IPS-20b (cell line): ENCODE results near the gene NPAS3.

ENCODE experiments used
- H3K27ac ChIP-seq: one replicate; pipeline ENCODE4 v1.5.1; 2013; ENCODE audit warnings: low read length
- H3K27me3 ChIP-seq: 2 replicates; pipeline ENCODE4 v1.6.1; 2013; ENCODE audit warnings: mild to moderate bottlenecking, low read length, inconsistent platforms; ENCODE audit not compliant: insufficient read depth
- H3K36me3 ChIP-seq: 2 replicates; pipeline ENCODE4 v1.6.1; 2013; ENCODE audit warnings: low read depth, mild to moderate bottlenecking, inconsistent platforms, low read length, moderate library complexity; ENCODE audit not compliant: insufficient read depth
- H3K4me1 ChIP-seq: 2 replicates; pipeline ENCODE4 v1.6.1; 2013; ENCODE audit warnings: mild to moderate bottlenecking, control low read depth, inconsistent platforms, low read length, moderate library complexity; ENCODE audit not compliant: insufficient read depth
- H3K4me3 ChIP-seq: 2 replicates; pipeline ENCODE4 v1.5.1; 2013; ENCODE audit warnings: mild to moderate bottlenecking, low read length, inconsistent platforms
- H3K9ac ChIP-seq: 2 replicates; pipeline ENCODE4 v1.6.1; 2013; ENCODE audit warnings: low read depth, mild to moderate bottlenecking, inconsistent platforms, low read length, moderate library complexity
- H3K9me3 ChIP-seq: 2 replicates; pipeline ENCODE4 v1.6.1; 2013; ENCODE audit warnings: mild to moderate bottlenecking, low read depth, low read length, inconsistent platforms; ENCODE audit not compliant: insufficient read depth

Gene NPAS3

DNA sequence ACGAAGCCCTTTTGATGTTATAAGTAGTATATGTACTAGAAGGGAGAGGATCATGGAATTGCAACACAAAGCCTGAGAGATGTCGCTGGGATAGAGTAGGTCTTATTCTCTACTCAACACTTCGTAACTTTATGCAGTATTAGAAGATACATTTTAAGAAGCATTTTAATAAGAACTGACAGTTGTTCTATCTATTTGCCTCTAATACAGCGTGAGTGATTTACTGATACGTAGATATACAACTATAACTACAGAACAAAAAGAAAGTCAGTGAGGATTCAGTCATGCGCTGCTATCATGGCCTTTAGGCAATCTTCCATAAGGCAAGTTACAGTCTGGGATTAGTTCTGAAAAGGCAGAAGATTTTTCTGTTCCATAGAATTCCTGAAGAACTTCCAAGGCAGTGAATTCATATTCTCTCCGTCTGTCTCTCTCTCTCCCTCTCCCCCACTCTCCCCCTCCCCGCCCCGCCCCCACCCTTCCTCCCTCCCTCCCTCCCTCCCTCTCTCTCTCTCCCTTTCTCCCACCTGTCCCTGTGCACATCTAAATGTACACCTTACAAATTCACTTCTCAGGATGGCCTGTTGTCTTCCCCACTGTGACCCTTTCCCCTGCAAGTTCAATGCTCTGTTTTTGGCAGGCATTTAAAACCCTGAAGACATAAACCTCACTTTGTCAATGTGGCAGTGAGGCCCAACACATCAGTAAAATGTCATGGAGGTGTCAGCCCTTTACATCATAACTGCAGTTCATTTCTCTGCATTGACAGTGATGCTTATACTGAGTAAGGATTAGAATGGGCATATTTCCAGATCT, 541.6 kb downstream of the NPAS3 start:
- Histone ChIP-seq H3K4me3 (no peak overlapping the region), H3K4me1 (peaks cover 37% of the 10 kb centered on the region), H3K27me3 (no peaks in the 10 kb centered on the region), H3K36me3 (no peaks in the 10 kb centered on the region), H3K9me3 (no peaks in the 10 kb centered on the region), H3K9ac (no peak overlapping the region), H3K27ac (no peak overlapping the region)

DNA sequence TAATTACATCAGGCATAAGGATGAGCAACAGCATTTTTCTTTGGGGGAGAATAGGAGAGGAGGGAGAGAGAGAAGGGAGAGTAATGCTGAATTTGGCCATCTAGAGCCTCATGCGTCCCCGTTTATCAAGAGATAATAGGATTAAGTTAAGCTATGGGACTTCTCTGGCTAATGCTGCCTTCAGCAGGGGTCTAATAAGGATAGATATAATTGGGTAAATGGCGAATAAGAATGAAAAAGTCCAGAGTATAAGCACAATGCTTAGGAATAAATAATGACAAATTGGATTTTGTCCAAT, 542.2 kb downstream of the NPAS3 start:
- H3K9ac ChIP-seq, result no peak overlapping the region
- H3K36me3 ChIP-seq, result no peaks in the 10 kb centered on the region
- no peak overlapping the region for H3K4me3 ChIP-seq
- H3K9me3 ChIP-seq, result no peaks in the 10 kb centered on the region
- peaks cover 34% of the 10 kb centered on the region for H3K4me1 ChIP-seq
- H3K27ac ChIP-seq, result no peak overlapping the region
- no peaks in the 10 kb centered on the region for H3K27me3 ChIP-seq

DNA sequence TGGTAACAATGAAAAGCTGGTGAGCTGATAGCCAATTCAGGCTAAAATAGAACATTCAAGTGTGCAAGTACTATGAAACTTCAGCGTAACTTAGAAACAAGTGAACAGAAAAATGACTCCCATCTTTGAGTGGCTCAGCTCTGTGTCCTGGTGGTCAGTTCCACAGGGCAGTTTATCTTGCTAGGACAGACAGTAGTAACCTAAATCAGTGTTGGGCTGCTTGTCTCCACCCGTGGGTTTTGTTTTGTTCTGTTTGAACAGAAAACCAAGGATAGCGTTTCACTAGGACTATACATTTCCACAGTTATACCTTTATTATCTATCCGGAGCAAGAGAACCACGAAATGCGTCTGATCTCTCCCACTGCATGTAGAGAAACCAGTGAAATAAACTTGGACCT, 544.4 kb downstream of the NPAS3 start:
- Histone ChIP-seq H3K9me3 (no peaks in the 10 kb centered on the region), H3K4me1 (peaks cover 25% of the 10 kb centered on the region), H3K9ac (no peak overlapping the region), H3K27ac (no peak overlapping the region), H3K4me3 (no peak overlapping the region), H3K27me3 (no peaks in the 10 kb centered on the region), H3K36me3 (no peaks in the 10 kb centered on the region)

DNA sequence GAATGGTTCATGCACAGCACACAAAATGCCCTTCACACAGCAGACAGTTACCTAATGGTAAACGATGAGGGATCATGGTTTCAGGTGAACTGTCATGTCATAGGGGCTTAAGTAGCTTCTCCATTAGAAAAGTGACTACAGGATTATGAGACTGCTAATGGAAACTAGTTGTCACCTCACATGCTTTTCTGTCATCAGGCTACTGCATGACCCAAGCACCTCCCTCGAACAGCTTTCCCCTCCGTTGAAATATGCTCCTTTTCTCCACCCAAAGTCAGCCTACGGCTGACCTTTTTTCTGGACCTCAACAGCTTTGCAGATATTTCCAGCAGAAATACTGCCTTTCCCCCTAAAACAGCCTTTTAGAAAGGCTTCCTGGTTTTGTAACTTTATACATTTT, 544.9 kb downstream of the NPAS3 start:
- Histone ChIP-seq H3K9me3 (no peaks in the 10 kb centered on the region), H3K36me3 (no peaks in the 10 kb centered on the region), H3K4me1 (peaks cover 20% of the 10 kb centered on the region), H3K27me3 (no peaks in the 10 kb centered on the region), H3K27ac (no peak overlapping the region), H3K4me3 (no peak overlapping the region), H3K9ac (no peak overlapping the region)

DNA sequence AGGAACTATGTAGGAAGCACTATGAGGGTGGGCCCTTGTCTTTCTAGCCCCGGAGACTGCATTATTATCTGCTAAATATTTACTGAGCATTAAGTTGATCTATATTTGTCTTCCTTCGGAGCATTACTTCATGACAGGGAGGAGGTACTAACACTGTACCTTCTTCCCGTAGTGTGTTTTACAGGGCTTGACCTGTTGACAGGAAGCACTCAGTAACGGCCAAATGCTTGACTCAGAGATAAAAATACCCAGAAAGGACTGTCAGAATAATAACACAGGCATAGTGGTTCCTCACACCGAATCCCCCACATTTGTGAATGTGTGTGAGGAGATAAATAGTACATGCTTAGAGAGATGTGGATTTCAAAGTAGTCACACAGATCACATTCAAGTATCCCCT, 545.6 kb downstream of the NPAS3 start:
- Histone ChIP-seq H3K4me3 (no peak overlapping the region), H3K27me3 (no peaks in the 10 kb centered on the region), H3K36me3 (no peaks in the 10 kb centered on the region), H3K4me1 (peaks cover 13% of the 10 kb centered on the region), H3K27ac (no peak overlapping the region), H3K9ac (no peak overlapping the region), H3K9me3 (no peaks in the 10 kb centered on the region)

DNA sequence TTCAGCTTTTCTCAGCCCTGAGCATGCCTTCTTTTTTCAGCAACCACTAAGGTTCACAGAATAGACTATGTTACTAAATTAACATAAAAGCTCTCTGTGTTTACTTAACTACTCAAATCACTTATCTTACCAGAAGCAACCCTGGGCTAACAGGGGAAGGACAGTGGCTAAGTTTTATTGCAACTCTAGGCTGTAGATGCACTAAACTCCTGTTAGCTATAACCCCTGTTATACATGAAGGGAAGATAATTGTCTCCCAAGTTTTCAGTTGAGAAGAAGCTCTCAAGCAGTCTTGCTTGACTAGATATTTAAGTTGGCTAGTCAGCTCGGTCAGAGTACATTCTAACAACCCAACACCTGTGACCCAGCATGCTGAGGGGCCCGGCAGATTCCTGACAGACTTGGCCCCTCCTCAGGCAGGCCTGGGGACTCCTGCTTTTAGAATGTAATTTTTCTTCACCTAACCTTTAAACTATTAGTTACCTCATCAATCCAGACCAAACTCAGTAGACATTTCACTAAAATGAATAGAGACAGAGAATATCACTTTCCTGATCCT, 547.7 kb downstream of the NPAS3 start:
- Histone ChIP-seq H3K9ac (no peak overlapping the region), H3K9me3 (no peaks in the 10 kb centered on the region), H3K4me3 (no peak overlapping the region), H3K27ac (no peak overlapping the region), H3K36me3 (no peaks in the 10 kb centered on the region), H3K27me3 (no peaks in the 10 kb centered on the region), H3K4me1 (peaks cover 9% of the 10 kb centered on the region; the same call in 1 of the 2 replicates)

DNA sequence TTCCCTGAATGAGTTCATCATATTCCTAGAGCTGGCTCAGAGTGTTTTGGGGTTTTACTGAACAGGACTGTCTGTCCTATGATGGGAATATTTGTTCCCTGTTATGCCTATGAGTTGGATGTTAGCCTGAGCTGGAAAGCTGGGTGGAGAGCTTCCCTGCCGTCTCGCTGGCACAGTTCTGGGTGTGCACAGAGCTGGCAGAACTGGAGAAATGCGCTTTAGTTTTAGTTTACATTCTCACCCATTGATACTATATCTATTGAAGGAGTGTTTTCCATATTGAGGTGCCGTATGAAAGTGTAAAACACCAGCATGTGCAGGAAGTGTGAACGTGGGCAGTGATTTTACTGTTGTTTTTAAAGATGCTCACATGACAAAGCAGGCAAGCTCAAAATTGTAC, 549.9 kb downstream of the NPAS3 start:
- Histone ChIP-seq H3K4me3 (no peak overlapping the region), H3K27me3 (no peaks in the 10 kb centered on the region), H3K4me1 (peaks cover 16% of the 10 kb centered on the region; the same call in 1 of the 2 replicates), H3K36me3 (no peaks in the 10 kb centered on the region), H3K27ac (no peak overlapping the region), H3K9ac (no peak overlapping the region), H3K9me3 (no peaks in the 10 kb centered on the region)

DNA sequence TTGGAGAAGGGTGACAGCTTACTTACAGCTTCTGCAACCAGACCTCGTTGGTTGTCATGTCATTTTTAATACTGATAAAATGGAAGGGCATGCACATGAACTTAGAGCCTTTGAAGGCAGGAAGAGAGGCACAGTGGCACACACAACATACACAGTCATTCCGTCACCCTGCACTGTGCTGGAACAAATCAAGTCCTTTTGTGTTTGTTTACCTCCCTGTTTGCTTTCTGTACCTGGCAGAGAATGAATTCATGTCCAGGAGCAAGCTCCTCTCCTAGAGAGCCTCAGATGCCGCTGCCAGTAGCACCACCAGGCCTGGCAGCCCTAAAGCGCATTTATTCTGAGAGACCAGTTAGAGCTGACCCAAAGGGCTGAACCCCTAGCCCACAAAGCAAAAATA, 551.9 kb downstream of the NPAS3 start:
- Histone ChIP-seq H3K36me3 (no peaks in the 10 kb centered on the region), H3K27ac (no peak overlapping the region), H3K9ac (no peak overlapping the region), H3K27me3 (no peaks in the 10 kb centered on the region), H3K9me3 (no peaks in the 10 kb centered on the region), H3K4me1 (peaks cover 16% of the 10 kb centered on the region; the same call in 1 of the 2 replicates), H3K4me3 (no peak overlapping the region)

DNA sequence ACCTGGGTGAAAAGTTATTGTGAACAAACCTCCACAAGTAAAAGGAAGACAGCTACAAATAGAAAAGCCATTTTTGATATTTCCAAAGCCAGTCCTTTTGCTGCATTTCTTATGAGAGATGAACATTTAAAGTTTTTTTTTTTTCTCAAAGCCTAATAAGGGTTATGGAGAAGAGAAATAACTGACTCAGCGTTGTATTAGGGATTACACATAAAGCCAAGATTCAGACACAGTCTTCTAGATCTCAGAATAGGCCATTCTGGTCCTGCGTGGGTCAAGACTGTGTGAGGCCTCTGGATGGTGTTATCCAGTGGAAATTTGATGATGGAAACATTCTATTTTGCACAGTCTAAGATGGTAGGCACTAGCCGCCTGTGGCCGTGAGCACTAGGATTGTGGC, 552.4 kb downstream of the NPAS3 start:
- Histone ChIP-seq H3K36me3 (no peaks in the 10 kb centered on the region), H3K27me3 (no peaks in the 10 kb centered on the region), H3K27ac (no peak overlapping the region), H3K9me3 (no peaks in the 10 kb centered on the region), H3K4me3 (no peak overlapping the region), H3K9ac (no peak overlapping the region), H3K4me1 (peaks cover 13% of the 10 kb centered on the region; the same call in 1 of the 2 replicates)

DNA sequence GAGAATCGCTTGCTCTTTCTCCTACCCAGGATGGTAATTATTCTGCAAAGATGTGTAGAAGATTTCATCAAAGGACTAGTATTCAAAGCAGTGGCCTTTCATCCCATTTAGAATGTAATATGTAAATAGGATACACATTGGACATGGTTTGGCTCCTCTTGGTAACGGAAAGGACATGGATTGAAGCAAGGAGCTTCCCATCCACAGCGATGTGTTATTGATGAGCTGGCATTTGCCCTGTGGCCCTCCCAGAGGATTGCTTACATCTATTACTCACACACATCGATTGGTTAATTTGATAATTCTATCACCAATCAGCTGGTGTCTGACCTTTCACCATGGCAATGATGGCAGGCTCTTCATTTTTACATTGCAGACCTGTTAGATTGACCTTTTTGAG, 553.8 kb downstream of the NPAS3 start:
- H3K9ac ChIP-seq, result no peak overlapping the region
- peaks cover 10% of the 10 kb centered on the region; the same call in 1 of the 2 replicates for H3K4me1 ChIP-seq
- no peak overlapping the region for H3K27ac ChIP-seq
- H3K4me3 ChIP-seq, result no peak overlapping the region
- no peaks in the 10 kb centered on the region for H3K27me3 ChIP-seq
- H3K9me3 ChIP-seq, result no peaks in the 10 kb centered on the region
- H3K36me3 ChIP-seq, result no peaks in the 10 kb centered on the region

DNA sequence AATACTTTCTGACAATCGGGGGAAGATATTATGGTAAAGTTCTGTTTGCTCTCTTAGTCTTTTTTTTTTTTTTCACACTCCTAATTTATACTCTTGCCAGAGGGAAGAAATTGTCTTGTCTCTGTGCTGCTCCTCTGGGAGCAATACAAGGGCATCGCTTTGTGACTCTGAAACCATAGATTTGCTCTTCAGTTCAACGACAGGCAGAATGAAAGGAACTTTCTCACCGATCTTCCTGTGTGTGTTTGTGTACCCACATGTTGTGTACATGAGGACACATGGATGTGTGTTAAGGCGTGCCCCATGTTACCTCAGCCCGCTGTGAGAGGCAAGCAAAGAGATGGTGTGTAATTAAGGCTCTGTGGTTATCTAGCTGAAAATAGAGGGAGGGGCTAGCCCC, 554.6 kb downstream of the NPAS3 start:
- no peaks in the 10 kb centered on the region for H3K36me3 ChIP-seq
- H3K9me3 ChIP-seq, result no peaks in the 10 kb centered on the region
- H3K9ac ChIP-seq, result no peak overlapping the region
- H3K4me1 ChIP-seq, result peaks cover 10% of the 10 kb centered on the region; the same call in 1 of the 2 replicates
- no peak overlapping the region for H3K4me3 ChIP-seq
- H3K27ac ChIP-seq, result no peak overlapping the region
- H3K27me3 ChIP-seq, result no peaks in the 10 kb centered on the region

DNA sequence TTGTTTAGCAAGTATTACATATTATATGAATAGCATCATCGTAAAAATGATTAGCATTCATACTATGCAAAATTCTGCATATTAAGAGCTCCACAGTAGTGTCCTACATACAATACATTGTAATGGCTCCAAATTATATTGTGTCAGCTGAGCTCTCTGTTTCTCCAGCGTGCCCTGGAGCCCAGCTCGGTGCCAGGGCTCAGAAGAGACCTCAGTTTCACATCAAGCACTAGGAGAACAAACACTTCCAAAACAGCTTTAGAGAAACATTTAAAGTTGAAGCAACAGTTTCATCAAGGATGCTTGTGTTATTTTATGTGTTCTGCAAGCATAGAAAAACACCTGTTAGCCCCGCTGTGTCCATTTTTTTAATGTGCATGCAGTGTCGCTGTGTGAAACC, 555.3 kb downstream of the NPAS3 start:
- H3K9me3 ChIP-seq, result no peaks in the 10 kb centered on the region
- H3K27me3 ChIP-seq, result no peaks in the 10 kb centered on the region
- H3K4me3 ChIP-seq, result no peak overlapping the region
- no peak overlapping the region for H3K27ac ChIP-seq
- no peak overlapping the region for H3K9ac ChIP-seq
- H3K36me3 ChIP-seq, result no peaks in the 10 kb centered on the region
- H3K4me1 ChIP-seq, result peaks cover 10% of the 10 kb centered on the region; the same call in 1 of the 2 replicates
